ENCODE data around the gene RPH3AL. TPM values are rescaled to one million over a fixed set of nuclear protein-coding genes. Genes with fewer than 3 reads are reported as not detected.

RPH3AL gene
- polyA plus RNA-seq, 1 donor from 2014 or later: 0.87 TPM

DNA sequence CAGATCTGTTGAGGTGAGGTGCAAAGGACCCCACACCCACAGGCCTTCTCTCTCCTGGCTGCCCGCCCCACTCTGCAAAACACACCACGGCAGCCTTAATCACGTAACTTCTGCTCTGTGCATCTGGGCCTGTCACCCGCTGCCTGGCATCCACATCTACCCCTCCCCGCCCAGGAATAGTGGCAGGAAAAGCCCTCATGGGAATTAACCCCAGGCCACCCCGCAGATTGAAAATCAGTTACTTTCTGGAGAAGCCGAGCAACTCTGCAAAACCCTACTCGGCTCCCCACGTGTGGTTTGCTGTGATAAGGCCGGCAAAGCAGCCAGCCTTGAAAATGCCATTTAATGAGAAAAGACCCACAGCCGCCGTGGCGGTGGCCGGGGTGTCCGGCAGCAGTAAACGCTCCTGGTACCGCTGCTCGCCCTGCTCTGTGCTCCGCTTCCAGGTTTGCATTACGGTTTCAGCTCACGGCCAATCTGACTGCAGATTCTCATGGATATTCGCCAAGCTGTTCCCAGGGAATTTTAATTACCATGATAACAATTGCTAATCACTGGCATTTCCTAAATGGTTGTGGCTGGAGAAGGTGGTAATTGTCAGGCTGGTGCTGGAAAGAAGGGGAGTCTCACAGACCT is 93.1 kb downstream of the RPH3AL start:
- Histone ChIP-seq H3K27ac (ENCODE audit: low read length) (no peak overlapping the region), H3K4me3 (ENCODE audit: low read length) (no peak overlapping the region), H3K4me2 (ENCODE audit: low read length) (no peak overlapping the region), H3K9me2 (ENCODE audit: insufficient read depth, low read length) (no peaks in the 10 kb centered on the region), H3K9ac (ENCODE audit: low read length) (no peak overlapping the region), H3K9me3 (ENCODE audit: low read length) (peaks cover 12% of the 10 kb centered on the region), H4K20me1 (ENCODE audit: insufficient read depth) (no peaks in the 10 kb centered on the region), H3K79me2 (replicated peaks; ENCODE audit: insufficient read depth, low read length) (no peaks in the 10 kb centered on the region), H3F3A (ENCODE audit: insufficient read depth, low read length, poor library complexity, severe bottlenecking) (no peaks in the 10 kb centered on the region), H2AFZ (ENCODE audit: low read depth, low read length) (no peak overlapping the region), H3K27me3 (ENCODE audit: insufficient read depth, low read depth, low read length) (no peaks in the 10 kb centered on the region), H3K36me3 (ENCODE audit: insufficient read depth, low read length) (no peaks in the 10 kb centered on the region)
- TF ChIP-seq EZH2 (IDR thresholded peaks at IDR 0.05; ENCODE audit: borderline replicate concordance, insufficient read depth, low read length, poor library complexity, severe bottlenecking) (no peak), SMC3 (conservative IDR thresholded peaks at IDR 0.05; ENCODE audit: poor library complexity) (no peak), MXI1 (conservative IDR thresholded peaks at IDR 0.05; ENCODE audit: poor library complexity, severe bottlenecking) (no peak), RAD21 (conservative IDR thresholded peaks at IDR 0.05) (no peak), EP300 (conservative IDR thresholded peaks at IDR 0.05; ENCODE audit: poor library complexity, severe bottlenecking) (no peak), TAF1 (IDR thresholded peaks at IDR 0.05; ENCODE audit: low read depth) (no peak), POLR2AphosphoS5 (IDR thresholded peaks at IDR 0.05) (no peak)
- TF ChIP-seq, protein P1, sequence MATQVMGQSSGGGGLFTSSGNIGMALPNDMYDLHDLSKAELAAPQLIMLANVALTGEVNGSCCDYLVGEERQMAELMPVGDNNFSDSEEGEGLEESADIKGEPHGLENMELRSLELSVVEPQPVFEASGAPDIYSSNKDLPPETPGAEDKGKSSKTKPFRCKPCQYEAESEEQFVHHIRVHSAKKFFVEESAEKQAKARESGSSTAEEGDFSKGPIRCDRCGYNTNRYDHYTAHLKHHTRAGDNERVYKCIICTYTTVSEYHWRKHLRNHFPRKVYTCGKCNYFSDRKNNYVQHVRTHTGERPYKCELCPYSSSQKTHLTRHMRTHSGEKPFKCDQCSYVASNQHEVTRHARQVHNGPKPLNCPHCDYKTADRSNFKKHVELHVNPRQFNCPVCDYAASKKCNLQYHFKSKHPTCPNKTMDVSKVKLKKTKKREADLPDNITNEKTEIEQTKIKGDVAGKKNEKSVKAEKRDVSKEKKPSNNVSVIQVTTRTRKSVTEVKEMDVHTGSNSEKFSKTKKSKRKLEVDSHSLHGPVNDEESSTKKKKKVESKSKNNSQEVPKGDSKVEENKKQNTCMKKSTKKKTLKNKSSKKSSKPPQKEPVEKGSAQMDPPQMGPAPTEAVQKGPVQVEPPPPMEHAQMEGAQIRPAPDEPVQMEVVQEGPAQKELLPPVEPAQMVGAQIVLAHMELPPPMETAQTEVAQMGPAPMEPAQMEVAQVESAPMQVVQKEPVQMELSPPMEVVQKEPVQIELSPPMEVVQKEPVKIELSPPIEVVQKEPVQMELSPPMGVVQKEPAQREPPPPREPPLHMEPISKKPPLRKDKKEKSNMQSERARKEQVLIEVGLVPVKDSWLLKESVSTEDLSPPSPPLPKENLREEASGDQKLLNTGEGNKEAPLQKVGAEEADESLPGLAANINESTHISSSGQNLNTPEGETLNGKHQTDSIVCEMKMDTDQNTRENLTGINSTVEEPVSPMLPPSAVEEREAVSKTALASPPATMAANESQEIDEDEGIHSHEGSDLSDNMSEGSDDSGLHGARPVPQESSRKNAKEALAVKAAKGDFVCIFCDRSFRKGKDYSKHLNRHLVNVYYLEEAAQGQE (IDR thresholded peaks at IDR 0.05; ENCODE audit: borderline replicate concordance): no peak
- TF ChIP-seq, protein P2, sequence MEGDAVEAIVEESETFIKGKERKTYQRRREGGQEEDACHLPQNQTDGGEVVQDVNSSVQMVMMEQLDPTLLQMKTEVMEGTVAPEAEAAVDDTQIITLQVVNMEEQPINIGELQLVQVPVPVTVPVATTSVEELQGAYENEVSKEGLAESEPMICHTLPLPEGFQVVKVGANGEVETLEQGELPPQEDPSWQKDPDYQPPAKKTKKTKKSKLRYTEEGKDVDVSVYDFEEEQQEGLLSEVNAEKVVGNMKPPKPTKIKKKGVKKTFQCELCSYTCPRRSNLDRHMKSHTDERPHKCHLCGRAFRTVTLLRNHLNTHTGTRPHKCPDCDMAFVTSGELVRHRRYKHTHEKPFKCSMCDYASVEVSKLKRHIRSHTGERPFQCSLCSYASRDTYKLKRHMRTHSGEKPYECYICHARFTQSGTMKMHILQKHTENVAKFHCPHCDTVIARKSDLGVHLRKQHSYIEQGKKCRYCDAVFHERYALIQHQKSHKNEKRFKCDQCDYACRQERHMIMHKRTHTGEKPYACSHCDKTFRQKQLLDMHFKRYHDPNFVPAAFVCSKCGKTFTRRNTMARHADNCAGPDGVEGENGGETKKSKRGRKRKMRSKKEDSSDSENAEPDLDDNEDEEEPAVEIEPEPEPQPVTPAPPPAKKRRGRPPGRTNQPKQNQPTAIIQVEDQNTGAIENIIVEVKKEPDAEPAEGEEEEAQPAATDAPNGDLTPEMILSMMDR (IDR thresholded peaks at IDR 0.05; ENCODE audit: poor library complexity, severe bottlenecking): no peak

DNA sequence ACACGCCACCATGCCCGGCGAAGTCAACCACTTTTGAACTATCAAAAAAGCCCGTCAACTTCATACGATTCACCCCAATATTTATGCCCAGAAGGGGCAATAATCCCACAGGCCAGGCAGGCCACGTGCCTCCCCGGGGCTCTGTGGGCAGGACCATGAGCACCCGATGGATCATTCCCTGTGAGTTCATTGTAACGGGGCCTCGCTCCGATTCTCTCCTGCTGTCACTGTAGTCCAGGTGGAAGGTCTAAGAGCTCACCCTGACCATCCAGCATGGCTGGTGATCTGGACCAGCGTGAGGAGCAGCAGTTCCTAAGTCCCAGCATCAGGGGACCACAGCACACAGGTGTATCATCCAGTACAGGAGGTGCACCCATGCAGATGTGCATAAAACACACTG is 93.7 kb downstream of the RPH3AL start:
- H3K9me3 ChIP-seq (ENCODE audit: low read length): peaks cover 10% of the 10 kb centered on the region
- H3K36me3 ChIP-seq (ENCODE audit: insufficient read depth, low read length): no peaks in the 10 kb centered on the region
- no peaks in the 10 kb centered on the region for H4K20me1 ChIP-seq (ENCODE audit: insufficient read depth)
- no peaks in the 10 kb centered on the region for H3K9me2 ChIP-seq (ENCODE audit: insufficient read depth, low read length)
- no peaks in the 10 kb centered on the region for H3K79me2 ChIP-seq (replicated peaks; ENCODE audit: insufficient read depth, low read length)
- no peak overlapping the region for H3K27ac ChIP-seq (ENCODE audit: low read length)
- H2AFZ ChIP-seq (ENCODE audit: low read depth, low read length): no peak overlapping the region
- H3K4me2 ChIP-seq (ENCODE audit: low read length): no peak overlapping the region
- TF ChIP-seq POLR2AphosphoS5 (IDR thresholded peaks at IDR 0.05) (no peak), SMC3 (conservative IDR thresholded peaks at IDR 0.05; ENCODE audit: poor library complexity) (no peak), MXI1 (conservative IDR thresholded peaks at IDR 0.05; ENCODE audit: poor library complexity, severe bottlenecking) (no peak), EP300 (conservative IDR thresholded peaks at IDR 0.05; ENCODE audit: poor library complexity, severe bottlenecking) (no peak), RAD21 (conservative IDR thresholded peaks at IDR 0.05) (no peak)
- TF ChIP-seq, protein P2 (IDR thresholded peaks at IDR 0.05; ENCODE audit: poor library complexity, severe bottlenecking): no peak
- TF ChIP-seq, protein P1 (IDR thresholded peaks at IDR 0.05; ENCODE audit: borderline replicate concordance): no peak
- no peak overlapping the region for H3K4me3 ChIP-seq (ENCODE audit: low read length)
- no peaks in the 10 kb centered on the region for H3K27me3 ChIP-seq (ENCODE audit: insufficient read depth, low read depth, low read length)
- no peaks in the 10 kb centered on the region for H3F3A ChIP-seq (ENCODE audit: insufficient read depth, low read length, poor library complexity, severe bottlenecking)
- H3K9ac ChIP-seq (ENCODE audit: low read length): no peak overlapping the region

Data from neural cell (in vitro differentiated cells).